GM12878 (cell line): ENCODE data around the gene ASB2.

Experiments
- EGR1 ChIP-seq, 2 experiments: IDR thresholded peaks; 1 replicate in 1 of 2; 2 replicates in 1 of 2; pipeline ENCODE4 v1.6.1; 2011 to 2012; ENCODE audit warnings: low read depth in 2 of 2, low read length in 2 of 2, borderline replicate concordance in 1 of 2, mild to moderate bottlenecking in 1 of 2, moderate library complexity in 1 of 2
- EP300 ChIP-seq, 2 experiments: fragments of 150-350 bp in 1 of 2; IDR thresholded peaks; 2 replicates each; pipeline ENCODE4 v1.6.1; 2011 to 2012; ENCODE audit warnings: low read depth in 2 of 2, low read length in 2 of 2, borderline replicate concordance in 1 of 2, improper control_type of control experiment in 1 of 2, inconsistent platforms in 1 of 2; ENCODE audit not compliant: control insufficient read depth in 1 of 2
- NRF1 ChIP-seq: conservative IDR thresholded peaks from 2 replicates; pipeline ENCODE4 v1.6.1; 2011; ENCODE audit warnings: mild to moderate bottlenecking, low read depth, low read length, improper control_type of control experiment
- TF ChIP-seq, protein P1 (sequence below): IDR thresholded peaks from 2 replicates; pipeline ENCODE4 v1.6.1; 2011; ENCODE audit warnings: borderline replicate concordance, low read depth, mild to moderate bottlenecking, moderate library complexity, mixed read lengths, low read length; ENCODE audit not compliant: insufficient read depth; ENCODE audit errors: extremely low read length

DNA sequence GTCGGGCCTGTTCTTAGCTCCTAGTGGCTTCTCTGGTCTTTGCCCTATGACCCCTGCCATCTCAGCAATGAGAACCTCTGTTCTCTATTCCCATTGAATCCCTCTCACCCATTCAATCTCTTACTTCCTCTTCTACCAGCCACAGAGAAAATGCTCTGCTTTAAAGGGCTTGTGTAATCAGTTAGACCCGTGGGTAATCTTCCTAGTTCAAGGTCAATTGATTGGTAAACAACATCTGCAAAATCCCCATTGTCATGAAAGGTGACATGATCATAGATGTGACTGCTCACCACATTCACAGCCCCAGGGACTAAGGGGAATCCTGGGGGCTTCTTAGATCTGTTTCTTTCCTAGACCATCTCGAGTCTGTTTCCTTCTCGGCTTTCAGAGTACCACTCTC, 13.6 kb upstream of the ASB2 start:
- TF ChIP-seq EGR1 (IDR thresholded peaks at IDR 0.05; ENCODE audit: borderline replicate concordance in 1 of 2, low read depth in 2 of 2, low read length in 2 of 2) (no peak), NRF1 (no peak), EP300 (IDR thresholded peaks at IDR 0.05; ENCODE audit: borderline replicate concordance in 1 of 2, control insufficient read depth in 1 of 2, low read depth in 2 of 2, low read length in 2 of 2) (peak; percentile 58 to 75; a peak in 1 of 4 replicates)
- TF ChIP-seq, protein P1, sequence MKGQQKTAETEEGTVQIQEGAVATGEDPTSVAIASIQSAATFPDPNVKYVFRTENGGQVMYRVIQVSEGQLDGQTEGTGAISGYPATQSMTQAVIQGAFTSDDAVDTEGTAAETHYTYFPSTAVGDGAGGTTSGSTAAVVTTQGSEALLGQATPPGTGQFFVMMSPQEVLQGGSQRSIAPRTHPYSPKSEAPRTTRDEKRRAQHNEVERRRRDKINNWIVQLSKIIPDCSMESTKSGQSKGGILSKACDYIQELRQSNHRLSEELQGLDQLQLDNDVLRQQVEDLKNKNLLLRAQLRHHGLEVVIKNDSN, result no peak
